ENCODE results near the gene EXOC3L1. TPM values are rescaled to one million over a fixed set of nuclear protein-coding genes. Genes with fewer than 3 reads are reported as not detected.

Gene EXOC3L1
- total and polyA plus RNA-seq, 2 of the 4 experiments (the other 2 are of a cell fraction), result not detected

GRCh38 chr16:67228034-67228785 lies 38.3 kb upstream of the EXOC3L1 start (continued):
- no peak for TF ChIP-seq ELK1 (IDR thresholded peaks at IDR 0.05; ENCODE audit: borderline replicate concordance, low read depth, low read length)

- Histone ChIP-seq H3K27me3 (ENCODE audit: control insufficient read depth, insufficient read depth, low read length) (no peaks in the 10 kb centered on the region), H2BK15ac (ENCODE audit: low read depth, low read length) (no peak overlapping the region), H4K8ac (ENCODE audit: low read depth in 2 of 2, low read length in 2 of 2) (peak overlapping the region; percentile 12 to 98), H3K4me1 (ENCODE audit: control insufficient read depth, insufficient read depth, low read length) (peaks cover 12% of the 10 kb centered on the region), H3K18ac (ENCODE audit: low read depth, low read length) (no peak overlapping the region), H3K9me1 (ENCODE audit: insufficient read depth, low read length) (peaks cover 12% of the 10 kb centered on the region), H2BK120ac (ENCODE audit: low read depth, low read length) (no peak overlapping the region), H3K14ac (replicated peaks; ENCODE audit: low read depth, low read length) (0 out of 2 replicates have a peak overlapping the region, but pooled peaks have one; percentile 82), H3K36me3 (ENCODE audit: control insufficient read depth, insufficient read depth, low read length) (peaks cover 43% of the 10 kb centered on the region), H4K5ac (ENCODE audit: low read depth, low read length) (peak overlapping the region; percentile 78), H3K4me3 (ENCODE audit: insufficient read depth, low read depth, low read length) (peak overlapping the region; percentile 80), H3K23ac (ENCODE audit: low read depth, low read length) (no peak overlapping the region), H2BK20ac (ENCODE audit: low read depth, low read length) (no peak overlapping the region), H3K9ac (ENCODE audit: low read depth, low read length) (peak overlapping the region; percentile 89), H2AK9ac (replicated peaks; ENCODE audit: low read depth, low read length, poor library complexity) (peak overlapping the region; percentile 100), H3K4me2 (ENCODE audit: low read depth, low read length) (peak overlapping the region; percentile 81), H2BK5ac (ENCODE audit: low read depth, low read length, poor library complexity, severe bottlenecking) (peak overlapping the region; percentile 83), H2AFZ (replicated peaks; ENCODE audit: low read length, poor library complexity) (peak overlapping the region; percentile 97), H3K4ac (ENCODE audit: low read depth, low read length) (peak overlapping the region; percentile 90), H3K56ac (ENCODE audit: extremely low read depth, insufficient read depth, low read length) (peak overlapping the region; percentile 63; the same call in 1 of the 2 replicates), H2AK5ac (ENCODE audit: low read depth, low read length) (peak overlapping the region; percentile 67), H3K9me3 (ENCODE audit: control insufficient read depth, insufficient read depth, low read length) (no peaks in the 10 kb centered on the region), H4K91ac (ENCODE audit: insufficient read depth, low read depth, low read length) (peak overlapping the region; percentile 8; the same call in 1 of the 2 replicates), H3K79me1 (ENCODE audit: low read depth in 1 of 2, low read length in 2 of 2) (peaks cover 23 to 61% of the 10 kb centered on the region in 2 experiments), H3K27ac (ENCODE audit: insufficient read depth, low read length) (peak overlapping the region; percentile 87), H4K20me1 (ENCODE audit: insufficient read depth, low read length) (peaks cover 7% of the 10 kb centered on the region; the same call in 1 of the 2 replicates)
- intact Hi-C loops (cut with micrococcal nuclease), result loop anchor here (1.0 kb wide), 1 partner anchor 19 kb away; no protein-coding TSS in a partner anchor
- BruUV-seq (replicated peaks), result no TSS peak
- DNase-seq, result no peak
- ChIA-PET POLR2A (ENCODE audit: unreplicated experiment) (interaction anchor here (0.6 to 1.4 kb wide), 3 partner anchors 14 to 169 kb away, joined by 3 to 5 read pairs (median 3); no protein-coding TSS in a partner anchor), CTCF (interaction anchor here (0.6 kb wide), 1 partner anchor 127 kb away, joined by 3 read pairs; no protein-coding TSS in a partner anchor)
- dilution Hi-C loops (cut with HindIII; ENCODE audit: low sequenced_read_pairs, unreplicated experiment), result no loop called here
- in situ Hi-C loops (cut with MboI; ENCODE audit: low sequenced_read_pairs), result no loop called here
- no peak for ATAC-seq (ENCODE audit: low read depth)
- WGBS, 2 experiments (ENCODE audit: extremely low coverage in 2 of 2, insufficient read length in 1 of 2), result 0% methylated on average over 4 of the region's 12 CpGs; no CpG with 5 or more reads in 1 of the 2 experiments
- TF ChIP-seq SMC3 (IDR thresholded peaks at IDR 0.05; ENCODE audit: low read depth, low read length) (no peak), RFX5 (IDR thresholded peaks at IDR 0.05; ENCODE audit: low read depth, low read length) (no peak), ELK1 (IDR thresholded peaks at IDR 0.05; ENCODE audit: borderline replicate concordance, low read depth, low read length) (no peak), MAZ (IDR thresholded peaks at IDR 0.05; ENCODE audit: borderline replicate concordance, low read depth, low read length) (no peak), BHLHE40 (IDR thresholded peaks at IDR 0.05; ENCODE audit: low read depth, low read length) (no peak), CHD1 (IDR thresholded peaks at IDR 0.05; ENCODE audit: low read depth, low read length) (no peak), USF2 (IDR thresholded peaks at IDR 0.05; ENCODE audit: low read depth, low read length) (no peak), RAD21 (IDR thresholded peaks at IDR 0.05; ENCODE audit: low read length) (no peak), MXI1 (IDR thresholded peaks at IDR 0.05; ENCODE audit: borderline replicate concordance, low read depth, low read length) (no peak), POLR2A (IDR thresholded peaks at IDR 0.05; ENCODE audit: low read depth, low read length) (no peak), NFE2L2 (IDR thresholded peaks at IDR 0.05; ENCODE audit: low read depth, low read length) (no peak), RCOR1 (IDR thresholded peaks at IDR 0.05; ENCODE audit: insufficient replicate concordance, low read length) (no peak)
These were observed 37.6 kb upstream of the EXOC3L1 start for GRCh38 chr16:67227567-67227921.
